Putamen (tissue), 1 donor: ENCODE data around the gene GPR32.
A peak's percentile ranks its signal among the peaks of the same experiment; 100 is the strongest.
"Not testable (repeated sequence)": the region's sequence is repeated elsewhere in the genome, so short reads cannot be mapped to it uniquely, and the experiment has no call there.

Experiments used
- DNase-seq: peaks from one replicate; pipeline ENCODE4 v3.0.0-alpha.2; 2016; ENCODE audit warnings: low spot score

Gene GPR32

DNA sequence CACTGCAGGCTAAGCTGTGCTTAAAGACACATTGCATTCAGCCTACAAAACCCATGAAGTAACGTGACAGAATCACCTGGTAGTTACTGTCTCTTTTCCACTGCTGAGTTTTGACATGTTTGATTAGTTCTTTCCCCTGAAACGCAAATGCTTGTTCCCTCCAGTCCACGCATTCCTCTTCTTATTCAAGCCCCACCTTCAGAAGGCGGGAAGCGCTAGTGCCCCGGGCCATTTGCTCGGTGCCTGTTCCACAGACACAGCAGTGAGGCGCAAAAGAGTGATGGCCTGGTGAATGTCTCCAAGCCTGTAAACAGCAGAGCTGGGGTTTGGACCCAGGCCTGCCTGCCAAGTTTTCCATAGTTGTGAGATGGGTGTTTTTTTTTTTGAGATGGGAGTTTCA lies 30.8 kb downstream of the GPR32 start:
- DNase-seq, result no peak

DNA sequence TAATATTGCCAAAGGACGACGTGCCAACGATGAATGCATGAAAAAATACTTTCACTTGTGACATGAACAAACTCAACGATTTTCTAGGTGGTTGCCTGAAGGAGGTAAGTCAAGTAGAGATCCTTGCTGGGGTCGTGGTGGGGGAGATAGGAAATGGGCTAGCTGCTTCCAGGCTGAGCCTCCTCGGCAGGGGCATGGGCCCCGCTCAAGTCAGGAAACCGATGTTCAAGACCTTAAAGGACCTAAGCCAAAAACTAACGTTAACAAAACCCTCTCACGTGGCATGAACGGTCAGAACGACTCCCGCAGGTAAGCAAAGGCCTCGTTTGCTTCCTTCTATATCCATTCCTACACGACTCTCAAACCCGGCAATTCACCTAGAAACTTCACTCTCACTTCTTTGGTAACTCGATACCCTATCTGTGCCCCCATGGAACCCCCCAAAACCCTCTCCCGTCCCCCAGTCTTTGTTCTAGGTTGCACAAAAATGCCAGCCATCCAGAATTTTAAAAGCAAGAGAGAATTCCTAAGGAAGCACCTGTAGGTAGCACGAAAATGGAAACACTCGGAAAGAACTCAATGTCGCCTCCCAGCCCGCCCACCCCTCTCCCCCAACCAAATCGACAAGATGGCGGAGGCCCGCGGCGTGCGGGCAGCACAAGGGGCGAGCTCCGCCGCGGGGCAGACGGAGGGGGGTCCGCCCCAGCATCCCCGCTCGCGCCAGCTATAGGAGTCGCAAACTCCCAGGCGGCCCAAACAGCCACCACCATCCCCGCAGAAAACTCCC lies 33.6 kb downstream of the GPR32 start:
- no peak for DNase-seq

DNA sequence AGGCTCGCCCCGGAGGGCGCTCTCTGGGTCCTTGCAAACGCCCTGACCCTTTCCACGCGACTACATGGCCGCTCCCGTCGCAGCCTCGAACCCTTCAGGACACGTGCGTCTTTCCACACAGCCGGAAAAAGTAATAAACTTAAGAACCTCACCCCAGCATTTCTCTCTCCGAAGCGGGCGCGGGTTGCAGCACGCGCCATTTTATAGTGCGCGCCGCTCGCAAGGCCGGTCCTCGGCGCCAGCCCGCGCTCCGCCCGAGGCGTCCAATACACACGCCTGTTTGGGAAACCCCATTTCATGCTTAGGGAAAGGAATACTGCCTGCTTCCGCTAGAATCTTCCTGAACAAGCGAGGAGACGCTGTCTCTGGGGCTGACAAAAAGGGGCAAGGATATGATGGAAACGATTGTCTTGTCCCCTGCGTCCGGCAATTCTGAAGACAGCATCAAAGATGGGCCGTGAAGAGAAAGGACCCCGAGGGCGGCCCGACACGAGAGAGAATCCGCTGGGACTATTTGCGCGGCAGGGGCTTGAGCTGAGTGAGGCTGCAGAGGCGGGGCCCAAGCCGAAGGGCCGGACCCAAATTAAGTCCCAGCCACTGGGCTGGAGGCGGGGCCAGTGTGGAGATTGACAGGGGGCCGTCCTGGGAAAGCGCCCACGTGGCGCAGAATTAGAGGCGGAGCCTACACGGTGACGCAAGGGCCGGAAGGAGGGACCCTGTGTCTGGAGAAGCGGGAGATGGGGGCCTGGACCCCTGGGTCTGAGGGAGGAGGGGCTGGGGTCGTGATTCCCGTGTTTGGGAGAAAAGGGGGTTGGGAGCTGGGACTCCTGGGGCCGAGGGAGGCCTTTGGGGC lies 34.4 kb downstream of the GPR32 start:
- DNase-seq, result peak; percentile 98

DNA sequence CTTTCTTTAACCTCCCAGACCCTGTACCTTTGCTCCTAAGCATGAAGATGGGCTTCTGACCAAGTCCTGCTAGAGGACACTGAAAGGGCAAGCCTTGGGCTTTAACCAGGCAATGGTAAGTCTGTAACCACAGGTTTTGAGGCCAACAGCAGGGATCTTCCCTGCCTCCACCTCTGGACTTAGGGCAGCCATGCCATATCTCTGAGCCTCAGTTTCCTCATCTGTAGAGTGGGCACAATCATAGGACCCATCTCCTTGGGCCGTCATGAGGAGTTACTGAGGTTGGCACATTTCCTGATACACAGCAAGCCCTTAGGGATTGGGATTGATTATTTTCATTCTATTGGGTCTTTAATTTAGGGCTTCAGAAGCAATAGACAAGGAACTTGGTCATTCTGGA lies 38.6 kb downstream of the GPR32 start:
- no peak for DNase-seq

DNA sequence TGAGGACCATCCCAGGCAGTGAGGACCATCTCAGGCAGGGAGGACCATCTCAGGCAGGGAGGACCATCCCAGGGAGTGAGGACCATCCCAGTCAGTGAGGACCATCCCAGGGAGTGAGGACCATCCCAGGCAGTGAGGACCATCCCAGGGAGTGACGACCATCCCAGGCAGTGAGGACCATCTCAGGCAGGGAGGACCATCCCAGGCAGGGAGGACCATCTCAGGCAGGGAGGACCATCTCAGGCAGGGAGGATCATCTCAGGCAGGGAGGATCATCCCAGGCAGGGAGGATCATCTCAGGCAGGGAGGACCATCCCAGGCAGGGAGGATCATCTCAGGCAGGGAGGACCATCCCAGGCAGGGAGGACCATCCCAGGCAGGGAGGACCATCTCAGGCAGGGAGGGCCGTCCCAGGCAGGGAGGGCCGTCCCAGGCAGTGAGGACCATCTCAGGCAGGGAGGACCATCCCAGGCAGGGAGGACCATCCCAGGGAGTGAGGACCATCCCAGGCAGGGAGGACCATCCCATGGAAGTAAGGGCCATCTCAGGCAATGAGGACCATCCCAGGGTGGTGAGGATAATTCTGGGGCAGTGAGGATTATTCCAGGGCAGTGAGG lies 41.5 kb downstream of the GPR32 start:
- not testable (repeated sequence) for DNase-seq

DNA sequence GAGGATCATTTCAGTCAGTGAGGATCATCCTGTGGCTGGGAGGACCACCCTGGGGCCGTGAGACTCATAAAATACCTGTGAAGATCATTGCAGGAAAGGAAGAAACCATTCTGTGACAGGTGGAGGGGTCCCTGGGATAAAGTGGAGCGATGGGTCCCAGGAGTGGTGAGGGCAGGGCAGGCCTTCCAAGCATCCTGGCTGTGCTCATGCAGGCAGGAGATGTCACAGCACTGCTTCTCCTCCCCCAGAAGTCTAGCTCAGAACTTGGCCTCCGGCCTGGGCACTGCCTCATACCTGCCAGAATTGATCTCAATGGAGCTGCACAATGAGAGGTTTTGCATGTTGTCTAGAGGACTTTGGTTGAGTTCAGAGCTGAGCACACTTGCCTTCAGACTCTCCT lies 42.2 kb downstream of the GPR32 start:
- DNase-seq, result no peak

DNA sequence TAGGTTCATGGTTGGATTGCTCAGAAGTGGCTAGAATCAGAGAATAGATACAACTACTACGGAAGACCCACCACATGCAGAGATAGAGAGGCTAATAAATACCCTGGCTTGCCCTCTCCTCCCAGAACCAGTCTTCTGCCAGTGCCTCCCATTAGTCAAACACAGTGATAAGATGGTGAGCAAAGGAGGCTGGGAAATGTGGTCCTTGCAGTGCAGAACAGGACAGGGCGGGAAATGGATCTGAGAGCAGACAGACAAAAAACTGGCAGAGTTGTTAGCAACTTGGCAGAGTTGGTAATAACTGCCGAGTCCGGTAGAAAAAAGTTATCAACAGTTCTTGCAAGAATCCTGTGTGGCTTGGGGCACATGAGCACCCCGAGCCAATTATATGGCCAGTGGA lies 44.6 kb downstream of the GPR32 start:
- DNase-seq, result no peak

DNA sequence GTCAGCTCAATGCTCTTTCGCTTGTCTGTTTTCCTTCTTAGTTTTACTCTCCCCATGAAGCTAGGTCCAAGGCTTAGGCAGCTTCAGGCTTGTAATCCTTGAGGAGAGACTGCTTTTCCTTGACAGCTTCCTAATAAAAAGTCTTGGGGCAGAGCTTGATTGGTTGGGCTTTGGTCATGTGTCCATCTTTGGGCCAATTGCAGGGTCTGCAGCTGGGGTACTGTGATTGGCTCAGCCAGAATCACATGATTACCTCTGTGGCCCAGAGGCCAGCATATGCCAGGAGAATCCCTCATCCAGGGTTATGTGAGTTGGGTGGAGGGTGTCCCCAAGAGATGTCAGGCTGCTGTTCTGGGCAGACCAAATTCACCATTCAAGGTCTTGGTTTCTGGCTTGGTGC lies 45.2 kb downstream of the GPR32 start:
- DNase-seq, result no peak

DNA sequence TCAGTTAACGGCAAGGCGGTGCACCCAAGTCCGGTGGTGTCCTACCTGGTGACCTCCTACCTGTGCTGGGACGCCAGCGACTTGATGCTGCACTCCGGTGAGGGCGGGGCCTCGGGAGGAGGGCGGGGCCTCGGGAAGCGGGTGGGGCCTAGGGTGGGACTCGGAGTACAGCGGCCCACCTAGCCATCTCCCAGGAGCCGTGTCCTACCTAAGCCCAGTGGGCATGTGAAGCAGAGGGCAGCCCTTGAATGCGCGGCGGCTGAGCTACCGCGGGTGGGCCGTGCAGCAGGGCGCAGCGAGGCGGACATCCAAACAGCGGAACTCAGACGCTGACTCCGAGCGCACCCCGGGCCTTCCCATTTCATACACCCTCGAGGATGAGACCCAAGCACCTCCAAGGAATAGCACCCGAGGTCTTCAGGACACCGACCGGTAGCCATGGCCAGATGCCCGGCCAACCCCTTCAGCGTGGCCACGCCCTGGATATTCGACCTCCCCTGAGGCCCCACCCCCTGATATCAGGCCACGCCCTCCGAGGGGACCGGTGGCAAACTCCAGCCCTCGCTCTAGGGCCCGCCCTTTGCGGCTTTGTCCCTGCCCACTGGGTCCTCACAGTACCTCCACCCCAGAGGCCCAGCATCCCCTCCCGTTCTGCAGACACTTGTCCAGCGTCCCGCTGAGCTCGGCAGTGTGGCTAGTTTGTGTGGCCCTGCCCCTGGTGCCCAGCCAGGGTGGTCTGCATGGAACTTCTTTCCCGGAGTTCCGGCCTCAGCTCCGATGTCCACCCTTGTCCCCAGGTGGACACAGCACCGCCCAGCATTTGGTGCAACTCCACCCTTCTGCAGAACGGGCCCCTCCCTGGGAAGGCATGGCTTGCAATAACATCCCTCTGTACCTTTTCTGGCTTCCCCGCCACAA lies 47.9 kb downstream of the GPR32 start:
- no peak for DNase-seq

DNA sequence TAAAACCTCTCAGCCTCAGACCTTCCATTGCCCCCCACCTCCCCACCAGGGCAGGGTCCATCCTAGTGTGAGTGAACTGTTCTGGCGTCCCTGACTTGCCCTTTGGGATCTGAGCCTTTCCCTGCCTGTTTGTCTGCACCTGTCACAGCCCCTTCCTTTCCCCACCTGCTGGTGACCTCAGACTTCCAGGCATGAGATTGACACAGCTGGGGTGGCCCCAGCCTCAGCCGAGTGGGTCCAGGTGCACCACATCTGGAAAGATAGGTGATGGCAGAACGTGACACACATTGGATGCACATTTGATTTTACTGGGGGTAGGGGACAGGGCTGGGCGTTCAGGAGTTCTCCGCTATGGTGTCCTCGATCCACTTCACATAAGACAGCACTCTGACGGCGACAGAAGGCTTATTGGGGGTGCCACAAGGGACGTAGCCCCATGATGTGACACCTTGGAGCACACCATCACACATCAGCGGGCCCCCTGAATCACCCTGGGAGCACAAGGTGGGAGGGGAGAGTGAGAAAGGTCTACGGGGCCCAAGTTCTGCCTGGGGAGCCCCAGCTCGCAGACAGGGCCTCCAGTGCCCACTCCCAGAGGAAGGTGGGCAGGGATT lies 48.7 kb downstream of the GPR32 start:
- no peak for DNase-seq

DNA sequence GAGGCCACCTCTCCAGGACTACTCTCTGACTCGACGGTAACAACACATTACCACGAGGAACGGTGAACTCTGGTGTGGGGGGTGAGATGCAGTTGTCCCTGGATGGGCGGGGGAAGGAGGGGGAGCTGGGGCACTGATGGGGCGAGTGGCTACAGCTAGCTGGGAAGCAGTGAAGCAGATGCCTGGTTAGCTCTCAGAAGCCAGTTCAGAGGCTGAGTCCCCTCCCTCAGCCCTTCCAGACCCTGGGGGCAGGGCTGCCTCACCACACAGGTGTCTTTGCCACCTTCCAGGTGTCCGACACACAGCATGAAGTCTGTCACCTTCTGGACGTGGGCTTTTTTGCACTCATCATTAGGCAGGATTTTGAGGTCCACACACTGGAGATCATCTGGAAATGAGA lies 49.4 kb downstream of the GPR32 start:
- no peak for DNase-seq

DNA sequence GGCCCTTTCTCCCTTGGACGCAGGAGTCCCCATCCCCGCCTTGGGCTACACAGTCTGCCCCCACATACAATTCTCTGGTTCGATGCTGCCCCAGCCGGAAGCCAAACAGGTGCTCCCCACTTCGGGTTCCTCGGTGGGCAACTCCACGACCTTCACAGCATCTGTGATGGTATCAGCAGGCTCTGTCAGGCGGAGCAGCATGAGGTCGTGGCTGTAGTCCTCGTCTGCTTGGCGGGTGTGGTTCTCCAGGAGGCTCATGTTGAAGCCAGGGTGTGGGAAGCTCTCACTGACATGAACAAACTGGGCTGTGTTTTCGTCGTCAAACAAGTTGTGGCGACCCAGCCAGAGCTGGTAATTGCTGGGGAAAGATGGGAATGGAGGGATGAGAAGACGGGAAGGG lies 49.8 kb downstream of the GPR32 start:
- DNase-seq, result no peak

DNA sequence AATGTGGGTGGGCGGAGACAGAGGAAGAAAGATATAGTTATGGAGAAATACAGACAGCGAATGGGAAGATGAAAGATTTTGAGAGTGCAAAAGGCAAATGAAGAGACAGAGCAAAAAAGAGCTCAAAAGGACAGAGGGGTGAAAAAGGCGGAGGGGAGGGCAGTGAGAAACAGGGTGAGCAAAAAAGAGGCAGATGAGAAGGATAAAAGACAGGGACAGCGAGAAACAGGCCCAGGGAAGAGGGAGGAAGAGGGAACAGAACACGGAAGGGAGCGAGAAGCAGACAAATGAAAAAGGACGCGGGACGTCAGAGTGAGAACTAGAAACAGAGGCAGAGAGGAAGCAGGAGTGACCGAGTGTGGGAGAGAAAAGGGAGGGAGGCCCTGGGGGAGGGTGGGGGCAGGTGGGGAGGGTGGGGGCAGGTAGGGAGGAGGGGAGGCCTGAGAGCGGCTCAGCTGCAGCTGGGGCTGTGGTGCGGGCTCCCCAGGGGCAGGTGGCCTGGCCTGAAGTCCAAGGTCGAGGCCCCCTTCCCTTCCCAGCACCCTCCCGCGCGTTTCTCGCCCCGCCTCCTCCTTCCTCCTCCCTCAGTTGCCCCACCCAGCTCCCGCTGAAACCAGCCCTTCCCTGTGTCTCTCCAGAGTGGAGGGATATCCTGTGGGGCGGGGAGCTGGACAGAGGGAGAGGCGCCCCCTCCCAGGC lies 50.4 kb downstream of the GPR32 start:
- no peak for DNase-seq

DNA sequence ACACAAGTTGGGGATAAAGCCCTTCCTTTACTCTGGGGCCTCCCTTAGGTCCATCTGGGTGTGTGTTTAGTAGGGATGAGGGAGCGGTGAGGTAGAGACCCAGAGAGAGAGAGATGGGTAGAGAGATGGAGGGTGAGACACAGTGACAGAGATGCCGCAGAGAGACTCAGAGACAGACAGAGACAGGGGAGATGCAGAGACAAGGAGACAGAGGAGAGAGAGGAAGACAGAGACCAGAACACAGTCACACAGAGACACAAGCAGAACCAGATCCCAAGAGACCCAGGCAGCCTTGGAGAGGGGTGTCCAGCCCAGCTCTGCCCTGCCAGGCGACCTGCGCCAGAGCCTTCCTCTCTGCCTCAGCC lies 51.0 kb downstream of the GPR32 start:
- DNase-seq, result no peak
